Activated CD8-positive, alpha-beta T cell treated with anti-CD3 and anti-CD28 coated beads, Interleukin-2, amount 10 ng/mL, durations not matched to agents 7 days and 5 days (primary cell): Measurements from ENCODE around the gene VPS35L. TPM values are rescaled to one million over a fixed set of nuclear protein-coding genes. Genes with fewer than 3 reads are reported as not detected.

Experiments
- ATAC-seq: fragments of 150-1000 bp; cut with Tn5 transposase; one replicate; pipeline ENCODE4 v1.10.0; 2021; ENCODE audit warnings: moderate library complexity
- CTCF ChIA-PET: fragments of 350-600 bp; sonication (Branson Sonifier 250); formaldehyde crosslinking; loops from one replicate; lab custom pipeline; 2021; ENCODE audit warnings: antibody characterized with exemption; lab: Charles Lee
- POLR2A ChIA-PET: fragments of 350-600 bp; sonication (Branson Sonifier 250); formaldehyde crosslinking; loops from one replicate; lab custom pipeline; 2021; ENCODE audit warnings: antibody characterized with exemption; lab: Charles Lee
- DNase-seq: peaks from one replicate; pipeline ENCODE4 v3.0.0-alpha.2; 2020
- H3K27ac Mint-ChIP-seq: one replicate; pipeline ENCODE4 v1.8.0; 2021; ENCODE audit warnings: mild to moderate bottlenecking, mixed read lengths
- H3K27me3 Mint-ChIP-seq: one replicate; pipeline ENCODE4 v1.8.0; 2021; ENCODE audit warnings: low read depth, mixed read lengths
- H3K36me3 Mint-ChIP-seq: one replicate; pipeline ENCODE4 v1.8.0; 2021; ENCODE audit warnings: low read depth, mixed read lengths
- H3K4me1 Mint-ChIP-seq: one replicate; pipeline ENCODE4 v1.8.0; 2021; ENCODE audit warnings: low read depth, mixed read lengths
- H3K4me3 Mint-ChIP-seq: one replicate; pipeline ENCODE4 v1.8.0; 2021; ENCODE audit warnings: mild to moderate bottlenecking, mixed read lengths
- H3K9me3 Mint-ChIP-seq: one replicate; pipeline ENCODE4 v1.8.0; 2022; ENCODE audit warnings: mixed read lengths; ENCODE audit not compliant: insufficient read depth
- total RNA-seq, 2 experiments: library from RNA; stranded (reverse); gene quantifications; one replicate each; pipeline ENCODE4 v1.2.3, GENCODE V29; 2021

The VPS35L gene
- total RNA-seq, 2 experiments from 2014 or later = 61.5 to 65.1 TPM

- Mint-ChIP-seq H3K9me3 (no peaks in the 10 kb centered on the region), H3K4me3 (no peak overlapping the region), H3K36me3 (peaks cover 24% of the 10 kb centered on the region), H3K4me1 (peaks cover 1% of the 10 kb centered on the region), H3K27me3 (no peaks in the 10 kb centered on the region), H3K27ac (no peak overlapping the region)
- ChIA-PET CTCF (interaction anchor here (1.0 kb wide), 1 partner anchor 11 kb away, joined by 3 read pairs; the partner anchor contains the start of gene VPS35L), POLR2A (no interaction called here)
- ATAC-seq (no peak), DNase-seq (no peak)
Measured at GRCh38 chr16:19566362-19566761, 10.9 kb downstream of the VPS35L start.

- no peak overlapping the region for H3K27ac Mint-ChIP-seq
- H3K9me3 Mint-ChIP-seq = no peaks in the 10 kb centered on the region
- no peak for ATAC-seq
- no peak for DNase-seq
- ChIA-PET CTCF (interaction anchor here (0.7 to 1.5 kb wide), 3 partner anchors 8 to 12 kb away, joined by 3 to 7 read pairs (median 3); partner anchors contain the start of gene VPS35L), POLR2A (no interaction called here)
- H3K4me1 Mint-ChIP-seq = no peaks in the 10 kb centered on the region
- H3K27me3 Mint-ChIP-seq = no peaks in the 10 kb centered on the region
- no peak overlapping the region for H3K4me3 Mint-ChIP-seq
- H3K36me3 Mint-ChIP-seq = peaks cover 24% of the 10 kb centered on the region
Measured at GRCh38 chr16:19567560-19567959, 12.1 kb downstream of the VPS35L start.

GRCh38 chr16:19573997-19574396 is 18.5 kb downstream of the VPS35L start:
- ATAC-seq = no peak
- CTCF ChIA-PET = interaction anchor here (1.5 kb wide), 1 partner anchor 10 kb away, joined by 6 read pairs; no protein-coding TSS in a partner anchor
- no peak for DNase-seq
- Mint-ChIP-seq H3K4me3 (no peak overlapping the region), H3K9me3 (no peaks in the 10 kb centered on the region), H3K36me3 (peaks cover 38% of the 10 kb centered on the region), H3K27ac (no peak overlapping the region), H3K27me3 (no peaks in the 10 kb centered on the region), H3K4me1 (no peaks in the 10 kb centered on the region)
- POLR2A ChIA-PET = no interaction called here

- no peaks in the 10 kb centered on the region for H3K27me3 Mint-ChIP-seq
- peaks cover 43% of the 10 kb centered on the region for H3K36me3 Mint-ChIP-seq
- H3K4me1 Mint-ChIP-seq = no peaks in the 10 kb centered on the region
- H3K9me3 Mint-ChIP-seq = no peaks in the 10 kb centered on the region
- H3K4me3 Mint-ChIP-seq = no peak overlapping the region
- CTCF ChIA-PET = no interaction called here
- no peak overlapping the region for H3K27ac Mint-ChIP-seq
- no peak for DNase-seq
- ATAC-seq = no peak
- POLR2A ChIA-PET = no interaction called here
Measured at GRCh38 chr16:19574615-19575014, 19.1 kb downstream of the VPS35L start.

- DNase-seq (no peak), ATAC-seq (no peak)
- H3K4me1 Mint-ChIP-seq = no peaks in the 10 kb centered on the region
- no peak overlapping the region for H3K27ac Mint-ChIP-seq
- CTCF ChIA-PET = no interaction called here
- H3K4me3 Mint-ChIP-seq = no peak overlapping the region
- POLR2A ChIA-PET = interaction anchor here (0.6 kb wide), 1 partner anchor 32 kb away, joined by 3 read pairs; no protein-coding TSS in a partner anchor
- H3K36me3 Mint-ChIP-seq = peaks cover 63% of the 10 kb centered on the region
- H3K9me3 Mint-ChIP-seq = no peaks in the 10 kb centered on the region
- no peaks in the 10 kb centered on the region for H3K27me3 Mint-ChIP-seq
Measured at GRCh38 chr16:19578378-19578971, 23.0 kb downstream of the VPS35L start.

GRCh38 chr16:19582050-19582831 is 26.7 kb downstream of the VPS35L start:
- Mint-ChIP-seq H3K4me3 (no peak overlapping the region), H3K27ac (no peak overlapping the region), H3K36me3 (peaks cover 56% of the 10 kb centered on the region), H3K27me3 (no peaks in the 10 kb centered on the region), H3K4me1 (no peaks in the 10 kb centered on the region), H3K9me3 (no peaks in the 10 kb centered on the region)
- DNase-seq = no peak
- POLR2A ChIA-PET = no interaction called here
- CTCF ChIA-PET = interaction anchor here (1.2 kb wide), 1 partner anchor 18 kb away, joined by 3 read pairs; no protein-coding TSS in a partner anchor
- ATAC-seq = no peak

- H3K36me3 Mint-ChIP-seq = peaks cover 49% of the 10 kb centered on the region
- DNase-seq (peak; percentile 36), ATAC-seq (peak; percentile 64)
Measured at GRCh38 chr16:19583665-19584300, 28.3 kb downstream of the VPS35L start.

GRCh38 chr16:19588661-19589060 is 33.2 kb downstream of the VPS35L start:
- no peak overlapping the region for H3K4me3 Mint-ChIP-seq
- DNase-seq (no peak), ATAC-seq (no peak)
- ChIA-PET POLR2A (no interaction called here), CTCF (interaction anchor here (2.0 kb wide), 1 partner anchor 13 kb away, joined by 9 read pairs; no protein-coding TSS in a partner anchor)
- no peaks in the 10 kb centered on the region for H3K9me3 Mint-ChIP-seq
- H3K27ac Mint-ChIP-seq = no peak overlapping the region
- peaks cover 24% of the 10 kb centered on the region for H3K36me3 Mint-ChIP-seq
- no peaks in the 10 kb centered on the region for H3K4me1 Mint-ChIP-seq
- no peaks in the 10 kb centered on the region for H3K27me3 Mint-ChIP-seq

More at GRCh38 chr16:19583665-19584300, 28.3 kb downstream of the VPS35L start:
- CTCF ChIA-PET = interaction anchor here (0.5 to 1.8 kb wide), 20 partner anchors 9 to 324 kb away, joined by 3 to 15 read pairs (median 4); partner anchors contain the start of gene VPS35L
- no peaks in the 10 kb centered on the region for H3K4me1 Mint-ChIP-seq
- H3K9me3 Mint-ChIP-seq = no peaks in the 10 kb centered on the region
- POLR2A ChIA-PET = interaction anchor here (0.6 kb wide), 1 partner anchor 20 kb away, joined by 3 read pairs; no protein-coding TSS in a partner anchor
- H3K27ac Mint-ChIP-seq = no peak overlapping the region
- H3K4me3 Mint-ChIP-seq = no peak overlapping the region
- H3K27me3 Mint-ChIP-seq = no peaks in the 10 kb centered on the region

GRCh38 chr16:19589106-19589505 is 33.6 kb downstream of the VPS35L start:
- CTCF ChIA-PET = interaction anchor here (2.0 kb wide), 1 partner anchor 12 kb away, joined by 9 read pairs; no protein-coding TSS in a partner anchor
- H3K27ac Mint-ChIP-seq = peak overlapping the region; percentile 39
- H3K4me1 Mint-ChIP-seq = no peaks in the 10 kb centered on the region
- ATAC-seq (no peak), DNase-seq (no peak)
- no peaks in the 10 kb centered on the region for H3K9me3 Mint-ChIP-seq
- no peaks in the 10 kb centered on the region for H3K27me3 Mint-ChIP-seq
- peaks cover 22% of the 10 kb centered on the region for H3K36me3 Mint-ChIP-seq
- POLR2A ChIA-PET = no interaction called here
- H3K4me3 Mint-ChIP-seq = no peak overlapping the region

- H3K4me3 Mint-ChIP-seq = no peak overlapping the region
- peaks cover 23% of the 10 kb centered on the region for H3K36me3 Mint-ChIP-seq
- ChIA-PET CTCF (interaction anchor here (0.8 to 2.0 kb wide), 3 partner anchors 12 to 318 kb away, joined by 3 to 9 read pairs (median 4); no protein-coding TSS in a partner anchor), POLR2A (interaction anchor here (0.7 kb wide), 1 partner anchor 229 kb away, joined by 3 read pairs; no protein-coding TSS in a partner anchor)
- H3K4me1 Mint-ChIP-seq = no peaks in the 10 kb centered on the region
- DNase-seq (no peak), ATAC-seq (no peak)
- H3K27me3 Mint-ChIP-seq = no peaks in the 10 kb centered on the region
- H3K9me3 Mint-ChIP-seq = no peaks in the 10 kb centered on the region
- no peak overlapping the region for H3K27ac Mint-ChIP-seq
Measured at GRCh38 chr16:19589771-19590302, 34.3 kb downstream of the VPS35L start.
